Measurements from ENCODE around the gene FOXJ2. TPM values are rescaled to one million over a fixed set of nuclear protein-coding genes. Genes with fewer than 3 reads are reported as not detected.

Gene FOXJ2
- total and polyA plus RNA-seq, 3 donors from 2014 or later = 13.5 to 29.1 (median 25.3) TPM

- no peak for DNase-seq
- Histone ChIP-seq H3K9me3 (no peaks in the 10 kb centered on the region), H3K27me3 (no peaks in the 10 kb centered on the region), H3K4me1 (no peaks in the 10 kb centered on the region), H3K4me3 (no peak overlapping the region), H3K36me3 (ENCODE audit: low read depth, missing control alignments) (no peaks in the 10 kb centered on the region), H3K27ac (no peak overlapping the region)
- TF ChIP-seq CTCF (IDR thresholded peaks at IDR 0.05) (no peak), POLR2A (IDR thresholded peaks at IDR 0.05) (no peak)
- WGBS, 2 donors = 84 to 89% methylated on average over 5 of the region's 5 CpGs
- intact Hi-C loops (cut with DNase I; ENCODE audit: low total_unique reads) = no loop called here
Measured at GRCh38 chr12:8089716-8090115, 57.2 kb downstream of the FOXJ2 start.

GRCh38 chr12:8093291-8093690, 60.8 kb downstream of the FOXJ2 start:
- no peaks in the 10 kb centered on the region for H3K36me3 ChIP-seq (ENCODE audit: low read depth, missing control alignments)
- no peak overlapping the region for H3K27ac ChIP-seq
- H3K4me1 ChIP-seq = no peaks in the 10 kb centered on the region
- H3K4me3 ChIP-seq = no peak overlapping the region
- no peaks in the 10 kb centered on the region for H3K27me3 ChIP-seq
- no peaks in the 10 kb centered on the region for H3K9me3 ChIP-seq
- TF ChIP-seq CTCF (IDR thresholded peaks at IDR 0.05) (no peak), POLR2A (IDR thresholded peaks at IDR 0.05) (no peak)
- no peak for DNase-seq
- intact Hi-C loops (cut with DNase I; ENCODE audit: low total_unique reads) = no loop called here
- WGBS, 2 donors = 86 to 94% methylated on average over 3 of the region's 3 CpGs

- no peak for TF ChIP-seq POLR2A (IDR thresholded peaks at IDR 0.05)
- no peak for TF ChIP-seq CTCF (IDR thresholded peaks at IDR 0.05)
- 63 to 69% methylated on average over 2 of the region's 2 CpGs for WGBS, 2 donors
- intact Hi-C loops (cut with DNase I; ENCODE audit: low total_unique reads) = no loop called here
- Histone ChIP-seq H3K4me1 (no peaks in the 10 kb centered on the region), H3K27me3 (no peaks in the 10 kb centered on the region), H3K36me3 (ENCODE audit: low read depth, missing control alignments) (no peaks in the 10 kb centered on the region), H3K27ac (no peak overlapping the region), H3K9me3 (no peaks in the 10 kb centered on the region), H3K4me3 (no peak overlapping the region)
- DNase-seq = no peak
Measured at GRCh38 chr12:8096281-8096915, 63.9 kb downstream of the FOXJ2 start.

GRCh38 chr12:8099235-8099634, 66.7 kb downstream of the FOXJ2 start:
- H3K36me3 ChIP-seq (ENCODE audit: low read depth, missing control alignments) = no peaks in the 10 kb centered on the region
- no peak for DNase-seq
- no peaks in the 10 kb centered on the region for H3K4me1 ChIP-seq
- 86 to 96% methylated on average over 3 of the region's 3 CpGs for WGBS, 2 donors
- no peaks in the 10 kb centered on the region for H3K9me3 ChIP-seq
- H3K27me3 ChIP-seq = no peaks in the 10 kb centered on the region
- H3K4me3 ChIP-seq = no peak overlapping the region
- intact Hi-C loops (cut with DNase I; ENCODE audit: low total_unique reads) = no loop called here
- TF ChIP-seq CTCF (IDR thresholded peaks at IDR 0.05) = no peak
- no peak for TF ChIP-seq POLR2A (IDR thresholded peaks at IDR 0.05)
- no peak overlapping the region for H3K27ac ChIP-seq

Other genes starting within 250 kb of the FOXJ2 start
- 1 to 10 TPM in 1 of 2 donors, under 1 TPM in 1; 0.50 to 1.1 TPM for gene NANOG, start 243.3 kb upstream of the FOXJ2 start, total RNA-seq
- 0.29 TPM for gene NANOG, start 243.3 kb upstream of the FOXJ2 start, polyA plus RNA-seq (ENCODE audit: insufficient read depth, low read depth, low replicate concordance)
- 10 to 100 TPM; 51.5 to 54.3 TPM for gene SLC2A14, start 159.8 kb upstream of the FOXJ2 start, total RNA-seq
- gene SLC2A14, start 159.8 kb upstream of the FOXJ2 start, polyA plus RNA-seq (ENCODE audit: insufficient read depth, low read depth, low replicate concordance) = 203 TPM
- gene SLC2A3, start 96.5 kb upstream of the FOXJ2 start, total RNA-seq = 10 to 100 TPM; 11.0 to 25.7 TPM
- gene SLC2A3, start 96.5 kb upstream of the FOXJ2 start, polyA plus RNA-seq (ENCODE audit: insufficient read depth, low read depth, low replicate concordance) = 22.3 TPM
- 1 to 10 TPM; 1.9 to 2.8 TPM for gene C3AR1, start 33.6 kb downstream of the FOXJ2 start, total RNA-seq
- gene C3AR1, start 33.6 kb downstream of the FOXJ2 start, polyA plus RNA-seq (ENCODE audit: insufficient read depth, low read depth, low replicate concordance) = 9.5 TPM
- 10 to 100 TPM; 58.9 to 70.0 TPM for gene NECAP1, start 49.6 kb downstream of the FOXJ2 start, total RNA-seq
- 34.8 TPM for gene NECAP1, start 49.6 kb downstream of the FOXJ2 start, polyA plus RNA-seq (ENCODE audit: insufficient read depth, low read depth, low replicate concordance)
- gene CLEC4A, start 90.9 kb downstream of the FOXJ2 start, total RNA-seq = 1 to 10 TPM; 2.4 to 3.5 TPM
- gene CLEC4A, start 90.9 kb downstream of the FOXJ2 start, polyA plus RNA-seq (ENCODE audit: insufficient read depth, low read depth, low replicate concordance) = 1.9 TPM
- under 1 TPM; 0.43 to 0.87 TPM for gene ZNF705A, start 124.3 kb downstream of the FOXJ2 start, total RNA-seq
- gene ZNF705A, start 124.3 kb downstream of the FOXJ2 start, polyA plus RNA-seq (ENCODE audit: insufficient read depth, low read depth, low replicate concordance) = 0.75 TPM
- gene FAM90A1, start 194.9 kb downstream of the FOXJ2 start, total RNA-seq = 1 to 10 TPM; 1.5 to 1.8 TPM
- gene FAM90A1, start 194.9 kb downstream of the FOXJ2 start, polyA plus RNA-seq (ENCODE audit: insufficient read depth, low read depth, low replicate concordance) = 0.67 TPM